Small intestine (tissue), 7 donors: Measurements from ENCODE around the gene RMRP. TPM values are rescaled to one million over a fixed set of nuclear protein-coding genes. Genes with fewer than 3 reads are reported as not detected.

ENCODE experiments used
- DNase-seq, 2 donors: peaks; one replicate each; pipeline versions ENCODE4 v3.0.0 to v3.0.0-alpha.2; 2013
- FAIRE-seq: peaks from 2 replicates; lab custom pipeline; 2012; peaks lifted over from hg19 to GRCh38; lab: Jason Lieb, UNC
- H3K27ac ChIP-seq, 3 donors: one replicate each; pipeline ENCODE4 v1.5.1; 2013; ENCODE audit warnings: low read length in 2 of 3, mild to moderate bottlenecking in 2 of 3, control low read depth in 1 of 3, inconsistent platforms in 1 of 3, low read depth in 1 of 3, moderate library complexity in 1 of 3
- H3K27me3 ChIP-seq, 3 donors: one replicate each; pipeline ENCODE4 v1.6.1; 2013; ENCODE audit warnings: low read length in 3 of 3, inconsistent platforms in 1 of 3; ENCODE audit not compliant: control insufficient read depth in 3 of 3, insufficient read depth in 3 of 3
- H3K36me3 ChIP-seq, 3 donors: one replicate each; pipeline ENCODE4 v1.6.1; 2013; ENCODE audit warnings: low read length in 3 of 3, inconsistent platforms in 1 of 3, low read depth in 1 of 3, mild to moderate bottlenecking in 1 of 3, moderate library complexity in 1 of 3; ENCODE audit not compliant: control insufficient read depth in 3 of 3, insufficient read depth in 2 of 3
- H3K4me1 ChIP-seq, 3 donors: one replicate each; pipeline ENCODE4 v1.6.1; 2013; ENCODE audit warnings: low read length in 2 of 3, inconsistent platforms in 1 of 3, low read depth in 1 of 3, mild to moderate bottlenecking in 1 of 3, moderate library complexity in 1 of 3; ENCODE audit not compliant: control insufficient read depth in 3 of 3, insufficient read depth in 2 of 3
- H3K4me3 ChIP-seq, 3 donors: one replicate each; pipeline ENCODE4 v1.5.1; 2013; ENCODE audit warnings: low read length in 3 of 3, control low read depth in 1 of 3, inconsistent platforms in 1 of 3, low read depth in 1 of 3, mild to moderate bottlenecking in 1 of 3, moderate library complexity in 1 of 3
- H3K9me3 ChIP-seq, 2 donors: one replicate each; pipeline ENCODE4 v1.6.1; 2013; ENCODE audit warnings: low read depth in 1 of 2, low read length in 1 of 2; ENCODE audit not compliant: control insufficient read depth in 2 of 2, insufficient read depth in 1 of 2
- WGBS, 3 donors: extraction: QIAGEN DNeasy Blood & Tissue Kit; methylation state at CpG; one replicate each; pipeline ENCODE4 v1.1.7; 2013; 5-methylcytosine and 5-hydroxymethylcytosine counted together
- polyA plus RNA-seq, 4 donors: library from polyadenylated mRNA; stranded (reverse) in 3 of 4; unstranded in 1 of 4; fragments of 200-250 nt in 3 of 4; fragments of 120-200 nt in 1 of 4; gene quantifications; one replicate each; pipeline versions ENCODE4 v1.2.1 to v1.2.3, GENCODE V29; 2013
- donor health status: healthy with polysubstance abuse.
- donor health status: control.
- donor health status: control.
- donor health status: Bipolar disorder and iron deficiency.
- donor health status: healthy.

Gene RMRP
- polyA plus RNA-seq, 4 donors, result 269 TPM; not detected in 3

DNA sequence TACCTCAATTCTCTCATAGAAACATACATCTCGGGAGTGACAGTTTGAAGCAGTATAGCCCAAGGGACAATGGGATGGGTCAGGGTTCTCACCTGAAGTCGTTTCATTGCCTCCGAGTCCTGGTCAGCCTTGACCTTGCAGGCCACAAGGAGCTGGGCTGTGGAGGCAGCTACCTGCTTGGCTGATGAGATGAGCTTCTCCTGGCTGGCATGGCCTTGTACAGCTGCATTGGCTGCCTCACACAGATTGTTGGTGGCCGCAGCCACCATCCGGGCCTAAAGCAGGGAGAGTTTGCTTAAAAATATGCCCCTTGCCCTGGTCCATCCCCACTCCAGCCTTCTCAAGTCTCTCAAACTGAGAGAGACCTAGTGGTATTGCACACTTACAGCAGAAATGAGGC is 40.4 kb upstream of the RMRP start:
- Histone ChIP-seq H3K4me1 (peaks cover 0 to 7% (median 0%) of the 10 kb centered on the region in 3 donors), H3K36me3 (peaks cover 22 to 60% (median 42%) of the 10 kb centered on the region in 3 donors), H3K9me3 (no peaks in the 10 kb centered on the region), H3K4me3 (no peak overlapping the region), H3K27ac (no peak overlapping the region), H3K27me3 (no peaks in the 10 kb centered on the region)
- WGBS, 3 donors, result 88 to 90% (median 88%) methylated on average over 5 of the region's 5 CpGs
- DNase-seq, result no peak
- FAIRE-seq, result no peak

- H3K4me1 ChIP-seq, result peaks cover 0 to 7% (median 0%) of the 10 kb centered on the region in 3 donors
- H3K27ac ChIP-seq, result no peak overlapping the region
- H3K27me3 ChIP-seq, result no peaks in the 10 kb centered on the region
- H3K36me3 ChIP-seq, result peaks cover 19 to 52% (median 39%) of the 10 kb centered on the region in 3 donors
- no peaks in the 10 kb centered on the region for H3K9me3 ChIP-seq
- no peak for FAIRE-seq
- 78 to 85% (median 80%) methylated on average over 14 of the region's 14 CpGs for WGBS, 3 donors
- H3K4me3 ChIP-seq, result no peak overlapping the region
- no peak for DNase-seq
Observed at GRCh38 chr9:35697486-35697885, 39.7 kb upstream of the RMRP start.

DNA sequence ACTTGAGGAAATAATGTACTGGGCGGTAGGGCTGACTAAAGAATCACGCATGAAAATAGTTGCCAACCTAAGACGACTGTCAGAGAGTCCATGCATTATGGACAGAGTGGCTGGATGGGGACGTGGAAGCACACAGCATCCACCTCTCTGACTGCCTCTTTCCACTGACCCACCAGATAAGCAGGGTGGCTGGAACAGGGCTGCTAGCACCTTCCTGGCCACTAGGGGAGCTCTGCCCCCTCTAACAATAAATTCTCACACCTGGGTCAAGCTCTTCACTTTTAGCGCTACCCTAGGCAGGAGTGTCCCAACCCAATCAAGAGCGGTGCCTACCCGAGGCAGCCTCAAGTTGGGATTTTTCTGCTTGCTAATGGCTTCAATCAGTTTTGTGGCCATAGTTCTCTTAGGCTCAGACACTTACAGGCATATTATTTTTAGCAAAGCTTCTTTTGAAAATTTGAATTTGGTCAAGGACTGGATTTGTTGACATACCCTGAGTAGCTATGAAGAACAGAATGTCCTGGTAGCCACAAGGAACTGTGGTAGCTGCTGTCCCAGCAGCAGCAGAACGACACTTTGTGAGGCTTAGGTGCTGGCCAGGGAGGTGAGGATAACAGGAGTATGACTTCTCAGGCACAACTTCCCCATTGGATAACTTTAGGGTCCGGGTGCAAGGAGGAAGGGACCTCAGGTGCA is 38.8 kb upstream of the RMRP start:
- H3K4me1 ChIP-seq, result peaks cover 0 to 7% (median 0%) of the 10 kb centered on the region in 3 donors
- DNase-seq (peak; percentile 62 to 71), FAIRE-seq (no peak)
- H3K9me3 ChIP-seq, result no peaks in the 10 kb centered on the region
- 35 to 38% (median 35%) methylated on average over 9 of the region's 9 CpGs for WGBS, 3 donors
- peak overlapping the region in 1 of 3 donors; percentile 61 for H3K27ac ChIP-seq
- no peak overlapping the region for H3K4me3 ChIP-seq
- H3K36me3 ChIP-seq, result peaks cover 19 to 48% (median 39%) of the 10 kb centered on the region in 3 donors
- no peaks in the 10 kb centered on the region for H3K27me3 ChIP-seq

- Histone ChIP-seq H3K4me1 (peaks cover 0 to 12% (median 0%) of the 10 kb centered on the region in 3 donors), H3K4me3 (no peak overlapping the region), H3K36me3 (peaks cover 15 to 43% (median 34%) of the 10 kb centered on the region in 3 donors), H3K27me3 (no peaks in the 10 kb centered on the region), H3K27ac (peak overlapping the region in 1 of 3 donors; percentile 61), H3K9me3 (no peaks in the 10 kb centered on the region)
- DNase-seq (peak; percentile 42 to 82), FAIRE-seq (no peak)
- 24 to 65% (median 46%) methylated on average over 3 of the region's 3 CpGs for WGBS, 3 donors
Observed at GRCh38 chr9:35695943-35696401, 38.2 kb upstream of the RMRP start.

GRCh38 chr9:35691757-35692301 is 34.0 kb upstream of the RMRP start:
- Histone ChIP-seq H3K9me3 (no peaks in the 10 kb centered on the region), H3K27me3 (peaks cover 0 to 6% (median 0%) of the 10 kb centered on the region in 3 donors), H3K27ac (peak overlapping the region in 2 of 3 donors; percentile 63 to 77), H3K4me1 (peaks cover 6 to 23% (median 8%) of the 10 kb centered on the region in 3 donors), H3K4me3 (no peak overlapping the region), H3K36me3 (peaks cover 0 to 17% (median under 1%) of the 10 kb centered on the region in 3 donors)
- 75 to 92% (median 85%) methylated on average over 13 of the region's 13 CpGs for WGBS, 3 donors
- DNase-seq (peak in 1 of 2 donors; percentile 11), FAIRE-seq (no peak)

DNA sequence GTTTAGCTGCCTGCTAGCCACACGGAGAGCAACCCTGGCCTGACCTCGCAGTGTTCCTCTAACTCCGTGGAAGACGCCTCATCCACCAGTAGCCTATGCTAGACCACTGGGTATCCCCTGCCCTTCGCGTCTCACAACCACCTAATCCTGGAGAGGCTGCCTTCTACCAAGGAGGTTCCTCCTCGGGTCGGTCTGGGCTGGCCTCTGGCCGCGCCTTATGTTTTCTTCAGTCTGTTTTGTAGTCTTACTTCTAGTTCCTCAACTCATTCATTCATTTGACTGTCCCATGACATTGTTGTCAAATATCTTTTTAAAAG is 33.5 kb upstream of the RMRP start:
- FAIRE-seq (no peak), DNase-seq (peak in 1 of 2 donors; percentile 12)
- H3K27me3 ChIP-seq, result peaks cover 0 to 6% (median 0%) of the 10 kb centered on the region in 3 donors
- peak overlapping the region; percentile 58 to 85 (median 81) for H3K4me3 ChIP-seq
- H3K36me3 ChIP-seq, result peaks cover 0 to 16% (median 0%) of the 10 kb centered on the region in 3 donors
- no peaks in the 10 kb centered on the region for H3K9me3 ChIP-seq
- peaks cover 6 to 23% (median 8%) of the 10 kb centered on the region in 3 donors for H3K4me1 ChIP-seq
- peak overlapping the region in 2 of 3 donors; percentile 63 to 77 for H3K27ac ChIP-seq
- WGBS, 3 donors, result 18 to 30% (median 20%) methylated on average over 10 of the region's 10 CpGs

DNA sequence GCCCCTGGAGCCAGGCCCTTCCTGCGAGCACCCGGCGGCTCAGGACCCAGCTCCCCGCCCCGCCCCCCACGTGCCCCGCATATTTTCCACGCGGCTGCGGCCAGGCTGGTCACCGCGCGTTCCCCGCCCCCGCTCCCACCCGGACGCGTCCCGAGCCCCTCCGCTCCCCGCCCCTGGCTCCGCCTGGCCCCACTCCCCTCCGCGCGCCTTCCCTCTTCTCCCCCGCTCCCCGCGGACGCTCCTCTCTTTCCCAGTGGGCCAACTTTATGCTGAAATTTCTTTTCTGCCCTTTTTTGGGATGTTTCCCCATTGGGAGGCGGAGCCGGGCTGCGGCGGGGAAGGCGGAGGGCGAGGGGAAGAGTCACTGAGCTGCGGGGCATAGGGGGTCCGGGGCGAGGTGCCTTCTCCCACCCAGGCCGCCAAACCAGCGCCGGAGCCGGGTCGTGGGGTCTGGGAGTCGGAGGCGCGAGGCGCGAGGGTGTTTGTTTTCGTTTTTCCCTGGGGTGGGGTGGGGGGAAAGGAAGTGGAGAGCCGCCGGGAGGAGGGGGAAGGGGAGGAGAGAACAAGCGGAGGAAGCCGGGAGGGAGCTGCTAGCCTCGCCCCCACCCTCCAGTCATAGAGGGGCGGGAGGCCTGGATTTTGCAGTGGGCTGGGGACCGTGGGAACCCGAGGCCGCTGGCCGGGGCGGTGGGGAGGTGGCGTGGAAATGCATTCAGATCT is 33.0 kb upstream of the RMRP start:
- Histone ChIP-seq H3K36me3 (peaks cover 0 to 17% (median 0%) of the 10 kb centered on the region in 3 donors), H3K27me3 (peaks cover 0 to 6% (median 0%) of the 10 kb centered on the region in 3 donors), H3K27ac (peak overlapping the region in 2 of 3 donors; percentile 77 to 85), H3K9me3 (no peaks in the 10 kb centered on the region), H3K4me1 (peaks cover 6 to 19% (median 8%) of the 10 kb centered on the region in 3 donors), H3K4me3 (peak overlapping the region; percentile 58 to 85 (median 81))
- DNase-seq, result peak; percentile 43 to 68
- 0 to 1% (median 1%) methylated on average over 34 to 61 of the region's 61 CpGs for WGBS, 3 donors
- no peak for FAIRE-seq

DNA sequence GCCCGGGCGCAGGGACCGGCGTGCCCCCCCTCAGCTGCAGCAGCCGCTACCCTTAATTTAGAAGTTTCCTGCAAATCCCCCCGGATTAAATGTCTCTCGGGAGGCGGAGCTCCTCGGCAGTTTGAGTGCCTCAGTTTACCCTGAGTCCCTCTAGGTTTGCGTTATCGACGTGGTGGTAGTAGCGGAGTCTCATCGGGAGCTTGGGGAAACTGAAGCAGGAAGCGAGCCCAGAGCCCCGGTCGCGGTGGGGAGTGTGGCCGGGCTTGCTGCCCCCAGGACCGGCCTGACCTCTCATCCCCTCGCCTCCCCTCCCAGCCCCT is 32.4 kb upstream of the RMRP start:
- FAIRE-seq (no peak), DNase-seq (no peak)
- H3K4me3 ChIP-seq, result peak overlapping the region; percentile 47 to 85 (median 81)
- peaks cover 0 to 21% (median 0%) of the 10 kb centered on the region in 3 donors for H3K36me3 ChIP-seq
- peak overlapping the region in 2 of 3 donors; percentile 77 to 85 for H3K27ac ChIP-seq
- H3K27me3 ChIP-seq, result peaks cover 0 to 6% (median 0%) of the 10 kb centered on the region in 3 donors
- 0 to 1% (median 0%) methylated on average over 20 to 21 of the region's 21 CpGs for WGBS, 3 donors
- H3K4me1 ChIP-seq, result peaks cover 6 to 16% (median 8%) of the 10 kb centered on the region in 3 donors
- no peaks in the 10 kb centered on the region for H3K9me3 ChIP-seq
